Right ventricle myocardium inferior (tissue), 1 donor: ENCODE results near the gene MNS1. TPM values are rescaled to one million over a fixed set of nuclear protein-coding genes. Genes with fewer than 3 reads are reported as not detected.
"Not testable (repeated sequence)": the region's sequence is repeated elsewhere in the genome, so short reads cannot be mapped to it uniquely, and the experiment has no call there.

ENCODE experiments used
- ATAC-seq: fragments of 200-7000 bp; cut with Tn5 transposase; one replicate; pipeline ENCODE4 v1.9.1; 2020; ENCODE audit warnings: mild to moderate bottlenecking, moderate library complexity
- DNase-seq: peaks from one replicate; pipeline ENCODE4 v3.0.0; 2021; ENCODE audit errors: missing footprints
- intact Hi-C: fragments of 100-400 bp; cut with DNase I; formaldehyde crosslinking; loops from one replicate; pipeline ENCODE4 v1.11.0; 2022
- total RNA-seq: library from RNA; stranded (reverse); fragmentation: NEBNext Ultra II Directional; extraction: Animal tissue kit (Norgen Biotek cat#: 25700); gene quantifications from one replicate; pipeline ENCODE4 v1.2.1, GENCODE V29; 2021
- donor health status: DM: no; HTN: yes; CAD: no; lungs with severe emphysema.

Gene MNS1
- total RNA-seq, 1 donor from 2014 or later = 1.0 TPM

DNA sequence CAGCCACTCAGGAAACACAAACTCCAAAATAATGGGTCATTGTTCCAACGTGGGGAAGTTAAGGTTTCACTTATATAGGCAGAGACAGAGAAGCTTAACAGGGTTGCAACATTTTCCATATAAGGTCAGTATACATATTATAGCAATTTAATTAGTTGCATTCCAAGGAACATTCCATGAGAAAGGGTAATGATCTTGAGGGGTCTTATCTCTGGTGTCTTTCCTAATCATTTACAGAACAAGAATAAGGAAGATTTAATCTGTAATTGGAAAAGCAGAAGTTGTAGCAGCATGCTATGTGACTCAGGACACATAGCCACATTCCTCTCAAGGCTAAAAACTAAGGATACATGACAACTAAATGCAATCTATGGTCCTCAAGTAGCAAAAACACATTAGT, 4.9 kb downstream of the MNS1 start:
- DNase-seq = no peak
- intact Hi-C loops = no loop called here
- no peak for ATAC-seq

GRCh38 chr15:56459096-56459495, 5.8 kb downstream of the MNS1 start:
- intact Hi-C loops = no loop called here
- DNase-seq (no peak), ATAC-seq (no peak)

- intact Hi-C loops = no loop called here
- no peak for ATAC-seq
- DNase-seq = no peak
Measured at GRCh38 chr15:56456229-56456628, 8.7 kb downstream of the MNS1 start.

DNA sequence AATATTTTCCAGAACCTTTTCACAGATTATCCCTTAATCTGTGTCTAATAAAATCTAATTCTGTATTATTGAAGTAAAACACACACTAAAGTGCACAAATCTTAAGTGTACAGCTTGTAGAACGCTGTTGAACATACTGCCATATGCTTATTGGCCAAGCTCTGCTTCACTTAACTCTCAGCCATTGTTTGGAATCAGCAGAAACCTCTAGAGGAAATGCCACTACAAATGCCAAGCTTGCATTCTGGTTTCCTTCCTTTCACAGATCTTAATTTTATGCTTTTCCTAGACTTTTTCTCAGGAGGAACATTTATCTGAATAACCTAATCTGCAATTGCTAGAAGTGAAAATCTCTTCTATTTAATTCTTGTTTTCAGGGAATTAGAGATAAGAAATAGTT, 10.1 kb downstream of the MNS1 start:
- DNase-seq (no peak), ATAC-seq (no peak)
- intact Hi-C loops = no loop called here

DNA sequence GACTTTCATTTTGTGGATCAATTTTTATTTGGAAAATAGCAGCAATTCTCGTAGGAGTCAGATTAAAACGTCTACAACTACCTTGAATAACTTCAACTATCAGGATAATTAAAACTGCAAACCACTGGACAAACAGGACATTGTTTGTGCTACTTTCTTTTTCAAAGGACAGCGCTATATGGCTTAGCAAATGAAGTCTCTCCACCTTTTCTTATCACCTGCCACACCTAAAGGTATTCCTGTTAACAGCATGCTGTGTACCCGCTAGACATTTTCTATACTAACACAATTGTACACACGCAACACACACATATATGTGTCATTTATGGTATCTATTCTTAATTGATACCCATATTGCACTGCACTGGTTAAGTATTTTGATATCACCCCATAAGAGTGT, 19.2 kb downstream of the MNS1 start:
- no peak for DNase-seq

GRCh38 chr15:56442354-56442753, 22.6 kb downstream of the MNS1 start:
- intact Hi-C loops = no loop called here
- DNase-seq (no peak), ATAC-seq (no peak)

More for the DNA sequence above, 19.2 kb downstream of the MNS1 start:
- ATAC-seq = no peak
- intact Hi-C loops = no loop called here

GRCh38 chr15:56440214-56440770, 24.6 kb downstream of the MNS1 start:
- no peak for DNase-seq
- intact Hi-C loops = no loop called here
- no peak for ATAC-seq

DNA sequence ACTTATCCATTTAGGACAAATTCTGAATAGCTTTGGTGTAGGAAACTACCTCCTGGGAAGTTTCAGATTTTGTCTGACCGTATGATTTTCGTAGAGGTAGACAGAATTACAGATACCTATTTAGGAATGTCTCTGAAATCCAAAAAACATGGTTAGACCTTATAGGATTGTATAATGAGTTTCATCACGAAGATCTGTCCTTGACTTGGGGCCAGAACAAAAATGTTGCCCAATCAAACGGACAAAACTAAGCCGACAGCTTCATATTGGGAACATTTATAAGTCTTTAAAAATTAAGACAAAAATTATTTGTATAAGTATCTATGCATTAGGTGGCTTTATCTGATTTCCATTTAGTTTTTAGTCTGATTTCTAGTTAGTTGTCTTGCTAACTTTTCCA, 32.6 kb downstream of the MNS1 start:
- intact Hi-C loops = no loop called here
- DNase-seq (no peak), ATAC-seq (no peak)

GRCh38 chr15:56428821-56429458, 36.0 kb downstream of the MNS1 start:
- DNase-seq (no peak), ATAC-seq (no peak)
- intact Hi-C loops = no loop called here

DNA sequence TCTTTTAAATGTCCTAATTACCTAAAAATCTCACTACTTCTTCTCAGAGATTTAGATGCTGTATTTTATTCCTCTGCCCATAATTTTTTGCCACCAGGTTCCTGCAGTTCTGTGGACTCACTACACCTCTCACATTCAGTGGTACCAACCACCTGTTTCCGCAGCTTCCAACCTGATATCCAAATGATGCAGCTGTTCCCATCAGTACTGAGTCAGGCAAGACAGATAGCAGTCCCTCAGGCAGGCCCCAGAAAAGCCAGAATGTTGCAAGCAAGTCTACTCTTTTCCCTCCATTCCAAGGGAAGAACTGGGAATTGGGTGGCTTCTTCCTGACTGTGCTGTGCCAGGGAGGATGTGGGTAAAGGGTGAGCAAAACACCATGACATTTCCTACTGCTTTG, 39.0 kb downstream of the MNS1 start:
- ATAC-seq (no peak), DNase-seq (no peak)
- intact Hi-C loops = no loop called here

DNA sequence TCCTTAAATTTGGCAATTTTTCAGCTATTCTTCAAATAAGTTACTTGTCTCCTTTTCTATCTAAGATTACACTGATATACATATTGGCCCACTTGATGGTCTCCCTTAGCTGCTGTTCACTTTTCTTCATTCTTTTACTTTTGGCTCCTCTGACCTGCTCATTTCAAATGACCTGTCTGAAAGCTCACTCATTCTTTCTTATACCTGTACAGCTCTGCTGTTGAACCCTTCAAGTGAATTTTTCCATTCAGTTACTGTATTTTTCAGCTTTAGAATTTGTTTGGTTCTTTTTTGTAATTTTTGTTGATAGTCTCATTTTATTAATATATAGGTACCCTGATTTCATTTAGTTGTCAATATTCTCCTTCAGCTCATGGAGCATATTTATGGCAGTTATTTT, 39.7 kb downstream of the MNS1 start:
- intact Hi-C loops = no loop called here
- ATAC-seq (no peak), DNase-seq (no peak)

DNA sequence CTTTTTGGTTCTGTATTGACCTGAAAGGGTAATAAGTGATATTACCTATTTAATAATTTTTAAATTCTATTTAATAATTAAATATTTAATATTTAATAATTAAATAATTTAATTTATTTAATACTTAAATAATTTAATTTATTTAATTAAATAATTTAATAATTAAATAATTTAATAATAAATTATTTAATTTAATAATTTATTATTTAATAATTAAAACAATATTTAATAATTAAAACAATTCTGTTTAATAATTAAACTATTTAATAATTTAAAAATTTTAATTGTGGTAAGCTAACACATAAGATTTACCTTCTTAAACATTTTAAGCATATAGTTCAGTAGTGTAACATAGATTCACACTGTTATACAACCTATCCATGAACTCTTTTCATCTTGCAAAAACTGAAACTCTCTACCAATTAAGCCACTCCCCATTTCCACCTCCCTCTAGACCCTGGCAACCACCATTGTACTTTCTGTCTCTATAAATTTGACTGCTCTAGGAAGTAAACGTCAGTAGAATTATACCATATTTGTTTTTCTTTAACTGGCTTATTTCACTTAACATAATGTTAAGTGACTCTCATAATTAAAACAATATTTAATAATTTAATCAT, 51.7 kb downstream of the MNS1 start:
- intact Hi-C loops, DNase-seq, ATAC-seq: not testable (repeated sequence)

- ATAC-seq = no peak
- intact Hi-C loops = no loop called here
Measured at GRCh38 chr15:56411122-56411749, 53.7 kb downstream of the MNS1 start.

GRCh38 chr15:56410721-56411120, 54.2 kb downstream of the MNS1 start:
- ATAC-seq (no peak), DNase-seq (no peak)
- intact Hi-C loops = no loop called here

More at GRCh38 chr15:56411122-56411749, 53.7 kb downstream of the MNS1 start:
- DNase-seq = no peak

DNA sequence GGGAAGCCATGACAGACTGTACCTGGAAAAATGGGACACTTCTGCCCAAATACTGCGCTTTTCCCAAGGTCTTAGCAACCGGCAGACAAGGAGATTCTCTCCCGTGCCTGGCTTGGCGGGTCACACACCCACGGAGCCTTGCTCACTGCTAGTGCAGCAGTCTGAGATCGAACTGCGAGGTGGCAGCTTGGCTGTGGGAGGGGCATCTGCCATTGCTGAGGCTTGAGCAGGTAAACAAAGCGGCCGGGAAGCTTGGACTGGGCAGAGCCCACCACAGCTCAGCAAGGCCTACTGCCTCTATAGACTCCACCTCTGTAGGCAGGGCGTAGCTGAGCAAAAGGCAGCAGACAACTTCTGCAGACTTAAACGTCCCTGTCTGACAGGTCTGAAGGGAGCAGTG, 65.7 kb downstream of the MNS1 start:
- intact Hi-C loops, DNase-seq, ATAC-seq: not testable (repeated sequence)

DNA sequence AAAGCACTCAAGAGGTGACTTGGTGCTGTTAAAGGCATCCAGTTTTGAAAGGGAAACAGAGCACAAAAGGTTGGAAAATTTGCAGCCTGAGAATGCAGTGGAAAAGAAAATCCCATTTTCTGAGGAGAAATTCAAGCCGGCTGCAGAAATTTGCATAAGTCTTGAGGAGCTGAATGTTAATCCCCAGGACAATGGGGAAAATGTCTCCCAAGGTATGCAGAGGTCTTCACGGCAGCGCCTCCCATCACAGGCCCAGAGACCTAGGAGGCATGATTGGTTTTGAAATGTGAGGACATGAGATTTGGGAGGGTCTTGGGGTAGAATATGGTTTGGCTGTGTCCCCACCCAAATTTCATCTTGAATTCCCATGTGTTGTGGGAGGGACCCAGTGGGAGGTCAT, 67.6 kb downstream of the MNS1 start:
- ATAC-seq, DNase-seq, intact Hi-C loops: not testable (repeated sequence)

DNA sequence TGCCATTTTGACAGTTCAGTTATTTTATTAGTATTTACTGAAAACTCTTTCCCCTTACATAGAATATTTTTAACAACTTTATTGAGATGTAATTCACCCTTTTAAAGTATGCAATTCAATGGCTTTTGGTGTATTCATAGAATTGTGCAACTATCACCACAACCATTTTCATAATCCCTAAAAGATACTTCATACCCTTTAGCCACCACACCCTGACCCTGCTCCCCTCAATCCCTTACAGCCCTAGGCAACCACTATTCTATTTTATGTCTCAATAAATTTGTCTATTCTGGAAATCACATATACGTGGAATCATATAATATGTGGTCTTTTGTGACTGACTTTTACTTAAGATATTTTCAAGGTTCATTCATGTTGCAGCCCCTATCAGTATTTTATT, 70.0 kb downstream of the MNS1 start:
- intact Hi-C loops = no loop called here
- ATAC-seq (no peak), DNase-seq (no peak)

DNA sequence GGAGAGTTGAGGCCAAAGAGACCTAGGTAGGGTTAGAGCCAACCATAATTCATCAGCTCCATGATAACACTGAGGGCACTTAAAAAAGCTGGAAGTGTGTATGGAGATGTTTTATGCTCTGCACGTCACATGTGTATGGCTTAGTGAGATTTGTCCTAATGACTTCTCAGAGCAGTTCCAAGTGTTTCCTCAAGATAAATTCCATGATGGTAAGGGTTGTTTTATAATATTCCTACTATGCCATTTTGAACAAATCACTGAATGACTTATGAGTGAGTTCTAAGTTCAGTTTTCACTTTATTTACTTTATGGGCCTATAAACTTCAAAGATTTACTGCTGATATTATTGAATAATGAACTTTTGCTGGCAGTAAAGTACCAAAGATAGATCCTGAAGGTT, 71.7 kb downstream of the MNS1 start:
- intact Hi-C loops = no loop called here

GRCh38 chr15:56390739-56391267, 74.1 kb downstream of the MNS1 start:
- ATAC-seq (no peak), DNase-seq (no peak)
- intact Hi-C loops = no loop called here

More for the DNA sequence above, 71.7 kb downstream of the MNS1 start:
- DNase-seq (no peak), ATAC-seq (no peak)

DNA sequence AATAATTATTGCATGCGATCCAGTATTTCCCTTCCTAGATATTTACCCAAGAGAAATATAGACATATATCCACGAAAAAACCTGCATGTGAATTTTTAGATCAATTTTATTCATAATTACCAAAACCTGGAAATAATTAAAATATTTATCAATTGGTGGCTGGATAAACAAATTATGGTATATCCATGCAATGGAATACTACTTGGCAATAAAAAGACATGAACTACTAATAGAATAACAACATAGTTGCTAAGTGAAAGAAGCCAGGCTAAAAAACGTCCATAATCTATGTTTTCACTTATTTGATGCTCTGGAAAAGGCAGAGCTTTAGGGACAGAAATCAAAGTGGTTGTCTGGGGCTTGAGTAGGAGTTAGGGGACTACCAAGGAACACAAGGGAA, 79.0 kb downstream of the MNS1 start:
- no peak for ATAC-seq
- intact Hi-C loops = no loop called here
- DNase-seq = no peak
